Mucosa of stomach (tissue), 1 donor: Measurements from ENCODE around the gene SPTLC1.
"Not testable (repeated sequence)": the region's sequence is repeated elsewhere in the genome, so short reads cannot be mapped to it uniquely, and the experiment has no call there.

Experiments used
- H3K27me3 ChIP-seq: one replicate; pipeline ENCODE4 v1.7.0; 2013; ENCODE audit warnings: mild to moderate bottlenecking, low read length; ENCODE audit not compliant: control insufficient read depth, insufficient read depth
- H3K36me3 ChIP-seq: one replicate; pipeline ENCODE4 v1.7.0; 2013; ENCODE audit warnings: low read length; ENCODE audit not compliant: control insufficient read depth, insufficient read depth
- H3K4me1 ChIP-seq: one replicate; pipeline ENCODE4 v1.7.0; 2013; ENCODE audit warnings: mild to moderate bottlenecking, low read length; ENCODE audit not compliant: control insufficient read depth, insufficient read depth
- H3K4me3 ChIP-seq: one replicate; pipeline ENCODE4 v1.7.0; 2013; ENCODE audit warnings: low read length
- H3K9ac ChIP-seq: one replicate; pipeline ENCODE4 v1.7.0; 2013; ENCODE audit warnings: mild to moderate bottlenecking, low read length, moderate library complexity
- H3K9me3 ChIP-seq: one replicate; pipeline ENCODE4 v1.7.0; 2013; ENCODE audit warnings: mild to moderate bottlenecking, low read length, moderate library complexity; ENCODE audit not compliant: control insufficient read depth
- donor health status: Pancreatic carcinoma.

The SPTLC1 gene

GRCh38 chr9:92105446-92106225 lies 9.6 kb downstream of the SPTLC1 start:
- not testable (repeated sequence) for H3K9me3 ChIP-seq, H3K27me3 ChIP-seq, H3K4me3 ChIP-seq, H3K9ac ChIP-seq, H3K36me3 ChIP-seq, H3K4me1 ChIP-seq

GRCh38 chr9:92103601-92104000 lies 11.6 kb downstream of the SPTLC1 start:
- not testable (repeated sequence) for H3K4me3 ChIP-seq, H3K4me1 ChIP-seq, H3K36me3 ChIP-seq, H3K9ac ChIP-seq, H3K27me3 ChIP-seq, H3K9me3 ChIP-seq

GRCh38 chr9:92100237-92100911 lies 14.8 kb downstream of the SPTLC1 start:
- no peaks in the 10 kb centered on the region for H3K4me1 ChIP-seq
- no peaks in the 10 kb centered on the region for H3K36me3 ChIP-seq
- no peak overlapping the region for H3K9ac ChIP-seq
- H3K27me3 ChIP-seq: no peaks in the 10 kb centered on the region
- H3K4me3 ChIP-seq: no peak overlapping the region
- no peaks in the 10 kb centered on the region for H3K9me3 ChIP-seq

- no peak overlapping the region for H3K4me3 ChIP-seq
- H3K9ac ChIP-seq: no peak overlapping the region
Observed at GRCh38 chr9:92098638-92099037, 16.6 kb downstream of the SPTLC1 start.

GRCh38 chr9:92097997-92098482 lies 17.2 kb downstream of the SPTLC1 start:
- Histone ChIP-seq H3K27me3 (no peaks in the 10 kb centered on the region), H3K36me3 (no peaks in the 10 kb centered on the region), H3K9ac (no peak overlapping the region), H3K4me1 (no peaks in the 10 kb centered on the region), H3K9me3 (no peaks in the 10 kb centered on the region), H3K4me3 (no peak overlapping the region)

More at GRCh38 chr9:92098638-92099037, 16.6 kb downstream of the SPTLC1 start:
- H3K4me1 ChIP-seq: no peaks in the 10 kb centered on the region
- H3K27me3 ChIP-seq: no peaks in the 10 kb centered on the region
- no peaks in the 10 kb centered on the region for H3K9me3 ChIP-seq
- no peaks in the 10 kb centered on the region for H3K36me3 ChIP-seq

GRCh38 chr9:92095236-92095635 lies 20.0 kb downstream of the SPTLC1 start:
- no peaks in the 10 kb centered on the region for H3K4me1 ChIP-seq
- H3K9me3 ChIP-seq: no peaks in the 10 kb centered on the region
- H3K27me3 ChIP-seq: no peaks in the 10 kb centered on the region
- H3K36me3 ChIP-seq: no peaks in the 10 kb centered on the region
- no peak overlapping the region for H3K9ac ChIP-seq
- no peak overlapping the region for H3K4me3 ChIP-seq

GRCh38 chr9:92094655-92095054 lies 20.6 kb downstream of the SPTLC1 start:
- Histone ChIP-seq H3K4me1 (no peaks in the 10 kb centered on the region), H3K4me3 (no peak overlapping the region), H3K36me3 (no peaks in the 10 kb centered on the region), H3K9ac (no peak overlapping the region), H3K27me3 (no peaks in the 10 kb centered on the region), H3K9me3 (no peaks in the 10 kb centered on the region)

GRCh38 chr9:92077888-92078287 lies 37.3 kb downstream of the SPTLC1 start:
- Histone ChIP-seq H3K4me1 (no peaks in the 10 kb centered on the region), H3K9me3 (no peaks in the 10 kb centered on the region), H3K9ac (no peak overlapping the region), H3K4me3 (no peak overlapping the region), H3K36me3 (no peaks in the 10 kb centered on the region), H3K27me3 (no peaks in the 10 kb centered on the region)

- Histone ChIP-seq H3K36me3 (peaks cover 3% of the 10 kb centered on the region), H3K9me3 (no peaks in the 10 kb centered on the region), H3K9ac (no peak overlapping the region), H3K4me1 (no peaks in the 10 kb centered on the region), H3K27me3 (no peaks in the 10 kb centered on the region), H3K4me3 (no peak overlapping the region)
Observed at GRCh38 chr9:92071634-92072033, 43.6 kb downstream of the SPTLC1 start.

GRCh38 chr9:92066168-92066567 lies 49.0 kb downstream of the SPTLC1 start:
- H3K36me3 ChIP-seq: peaks cover 3% of the 10 kb centered on the region
- no peak overlapping the region for H3K9ac ChIP-seq

GRCh38 chr9:92064711-92065110 lies 50.5 kb downstream of the SPTLC1 start:
- Histone ChIP-seq H3K36me3 (no peaks in the 10 kb centered on the region), H3K4me1 (peaks cover 4% of the 10 kb centered on the region), H3K27me3 (no peaks in the 10 kb centered on the region), H3K9ac (no peak overlapping the region), H3K4me3 (no peak overlapping the region), H3K9me3 (no peaks in the 10 kb centered on the region)

More at GRCh38 chr9:92066168-92066567, 49.0 kb downstream of the SPTLC1 start:
- Histone ChIP-seq H3K9me3 (no peaks in the 10 kb centered on the region), H3K4me1 (no peaks in the 10 kb centered on the region), H3K27me3 (no peaks in the 10 kb centered on the region), H3K4me3 (no peak overlapping the region)

GRCh38 chr9:92061184-92061583 lies 54.0 kb downstream of the SPTLC1 start:
- Histone ChIP-seq H3K36me3 (no peaks in the 10 kb centered on the region), H3K4me3 (no peak overlapping the region), H3K27me3 (no peaks in the 10 kb centered on the region), H3K9me3 (no peaks in the 10 kb centered on the region), H3K9ac (no peak overlapping the region), H3K4me1 (peaks cover 6% of the 10 kb centered on the region)
